Central memory CD4-positive, alpha-beta T cell (primary cell): Measurements from ENCODE around the gene SYNPO2.

Source experiments
- DNase-seq: peaks from one replicate; pipeline ENCODE4 v3.0.0; 2022

Gene SYNPO2

DNA sequence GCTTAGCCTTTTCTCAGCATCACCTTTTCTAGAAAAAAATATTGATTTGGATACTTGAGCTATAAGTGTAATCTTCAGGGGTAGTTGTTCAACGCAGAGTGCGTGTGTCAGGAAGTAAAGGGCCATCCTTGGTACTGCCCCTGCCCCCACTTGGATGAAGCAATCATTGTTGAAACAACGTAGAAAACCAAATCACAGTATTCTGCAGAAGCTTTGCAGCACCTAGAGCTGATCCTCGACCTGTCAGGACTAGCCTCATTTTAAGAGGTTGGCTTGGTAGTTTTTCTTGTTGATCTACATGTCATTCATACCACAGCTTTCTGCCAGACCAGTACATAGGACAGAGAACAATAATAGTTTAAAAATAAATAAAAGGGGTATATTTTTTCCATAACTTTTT is 181.6 kb downstream of the SYNPO2 start:
- no peak for DNase-seq

DNA sequence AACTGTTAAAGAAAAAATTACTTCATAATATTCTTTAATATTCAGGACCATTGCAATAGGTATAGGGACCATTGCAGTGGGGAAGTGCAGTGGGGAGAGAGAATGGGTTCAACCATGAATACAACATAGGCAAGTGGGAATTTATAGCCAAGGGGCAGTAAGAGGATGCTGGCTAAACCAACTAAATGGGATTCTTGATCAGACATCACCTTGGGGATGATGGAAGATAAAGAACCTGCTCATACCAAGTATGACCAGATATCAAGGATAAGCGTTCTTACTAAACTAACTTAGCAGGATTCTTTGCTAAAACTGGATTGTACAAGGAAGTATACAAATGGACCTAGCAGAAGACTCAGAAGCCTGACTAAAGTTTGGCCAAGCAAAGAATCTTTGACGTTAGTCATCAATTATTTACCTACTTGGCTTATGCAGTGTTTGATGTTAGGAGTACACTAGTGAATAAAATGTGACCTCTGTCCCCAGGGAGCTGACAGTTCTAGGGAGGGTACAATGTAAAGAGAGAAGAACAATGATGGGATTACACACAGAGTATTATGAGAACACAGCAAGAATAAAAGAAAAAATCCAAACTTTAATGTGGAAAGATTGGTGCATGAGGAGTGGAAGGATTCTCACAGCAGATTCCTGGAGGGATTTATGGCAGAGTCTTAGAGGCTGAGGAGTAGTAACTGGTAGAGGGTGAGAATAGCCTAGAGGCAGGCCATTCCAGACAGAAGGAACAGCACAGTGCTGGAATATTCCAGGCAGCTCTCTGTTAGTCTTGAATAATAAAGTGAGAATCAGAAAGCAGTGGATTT is 192.3 kb downstream of the SYNPO2 start:
- no peak for DNase-seq

DNA sequence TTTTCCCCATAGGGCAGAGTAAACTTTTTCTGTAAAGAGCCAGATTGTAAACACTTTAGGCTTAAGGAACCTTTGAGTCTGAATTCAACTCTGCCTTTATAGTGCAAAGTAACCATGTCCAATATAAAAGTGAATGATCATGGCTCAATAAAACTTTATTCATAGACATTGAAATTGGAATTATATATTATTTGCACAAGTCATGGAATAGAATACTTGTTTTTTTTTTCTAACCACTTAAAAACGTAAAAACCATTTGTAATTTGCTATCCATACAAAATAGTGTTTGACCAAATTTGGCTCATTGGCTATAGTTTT is 192.8 kb downstream of the SYNPO2 start:
- DNase-seq, result no peak

DNA sequence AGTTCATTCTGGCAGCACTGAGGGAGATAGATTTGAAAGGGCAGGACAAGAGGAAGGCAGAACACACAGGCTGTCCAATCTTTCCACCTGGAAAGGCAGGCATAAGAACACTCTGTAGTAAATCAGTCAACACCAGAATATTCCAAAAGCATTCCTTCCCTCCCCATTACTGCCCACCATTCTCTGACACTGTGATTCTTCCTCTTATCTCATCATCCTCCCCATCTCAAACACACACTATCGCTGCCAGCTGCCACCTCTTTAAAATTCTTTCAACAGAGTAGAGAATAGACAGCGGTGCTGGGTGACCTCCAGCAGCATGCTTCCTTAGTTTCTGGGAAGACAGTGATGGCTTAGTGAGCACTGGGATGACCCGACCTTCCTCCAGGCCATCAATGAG is 193.3 kb downstream of the SYNPO2 start:
- DNase-seq, result no peak

DNA sequence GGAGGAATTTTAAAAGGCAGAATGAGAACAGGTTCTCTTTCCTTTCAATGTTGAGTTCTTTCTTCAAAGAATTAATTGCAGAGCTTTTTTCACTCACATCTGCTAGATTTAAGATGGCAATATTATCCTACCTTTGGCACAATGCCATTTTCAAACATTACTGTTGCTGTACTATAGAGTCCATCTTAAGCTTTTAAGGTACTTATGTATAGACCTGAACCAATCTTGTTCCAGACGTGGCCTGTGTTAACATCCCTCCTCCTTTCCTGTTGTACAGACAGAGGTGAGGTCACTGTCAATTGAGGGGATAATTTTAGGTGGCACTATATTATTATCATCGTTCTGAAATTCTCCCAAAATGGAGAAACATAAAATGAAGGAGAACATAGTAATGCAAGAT is 194.0 kb downstream of the SYNPO2 start:
- no peak for DNase-seq

DNA sequence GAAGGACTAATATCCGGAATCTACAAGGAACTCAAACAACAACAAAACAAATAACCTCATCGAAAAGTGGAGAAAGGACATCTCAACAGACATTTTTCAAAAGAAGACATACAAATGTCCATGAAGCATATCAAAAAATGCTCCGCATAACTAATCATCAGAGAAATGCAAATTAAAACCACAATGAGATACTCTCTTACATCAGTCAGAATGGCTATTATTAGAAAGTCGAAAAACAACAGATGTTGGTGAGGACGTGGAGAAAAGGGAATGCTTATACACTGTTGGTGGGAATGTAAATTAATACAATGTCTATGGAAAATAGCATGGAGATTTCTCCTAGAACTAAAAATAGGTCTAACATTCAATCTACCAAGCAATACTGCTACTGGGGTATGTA is 195.9 kb downstream of the SYNPO2 start:
- no peak for DNase-seq

DNA sequence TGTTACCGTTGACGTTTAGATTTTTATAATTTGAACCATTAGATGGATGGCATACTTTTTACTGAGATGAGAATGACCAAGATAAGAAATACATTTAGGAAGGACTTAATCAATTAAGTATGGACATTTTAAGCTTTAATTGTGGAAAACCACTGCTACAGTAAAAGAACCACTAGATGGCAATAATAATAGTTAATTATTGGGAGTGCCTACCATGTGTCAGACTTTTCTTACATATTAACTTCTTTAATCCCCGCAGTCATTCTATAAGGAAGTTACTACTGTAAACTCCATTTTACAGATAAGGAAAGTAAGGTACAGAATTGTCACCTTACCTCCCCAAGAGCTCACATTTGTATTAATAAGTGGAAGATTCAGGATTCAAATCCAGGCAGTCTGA is 198.5 kb downstream of the SYNPO2 start:
- no peak for DNase-seq

DNA sequence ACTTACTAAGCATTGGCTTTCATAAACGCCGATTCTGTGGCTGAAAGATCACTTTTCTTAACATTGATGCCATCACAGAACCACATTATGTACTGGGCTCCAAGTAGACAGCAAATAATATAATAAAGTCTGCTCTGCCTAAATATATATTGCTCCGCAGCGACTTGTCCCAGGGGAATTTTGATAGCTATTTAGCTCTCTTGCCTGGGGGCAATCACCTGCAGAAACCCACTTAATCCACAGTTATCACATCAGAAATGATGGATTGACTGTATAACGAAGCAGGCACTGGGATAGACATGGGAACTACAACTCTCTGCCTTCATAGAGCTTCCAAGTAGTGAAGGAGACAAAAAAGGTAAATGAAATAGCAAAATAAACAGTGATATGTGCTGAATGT is 199.0 kb downstream of the SYNPO2 start:
- DNase-seq, result no peak

DNA sequence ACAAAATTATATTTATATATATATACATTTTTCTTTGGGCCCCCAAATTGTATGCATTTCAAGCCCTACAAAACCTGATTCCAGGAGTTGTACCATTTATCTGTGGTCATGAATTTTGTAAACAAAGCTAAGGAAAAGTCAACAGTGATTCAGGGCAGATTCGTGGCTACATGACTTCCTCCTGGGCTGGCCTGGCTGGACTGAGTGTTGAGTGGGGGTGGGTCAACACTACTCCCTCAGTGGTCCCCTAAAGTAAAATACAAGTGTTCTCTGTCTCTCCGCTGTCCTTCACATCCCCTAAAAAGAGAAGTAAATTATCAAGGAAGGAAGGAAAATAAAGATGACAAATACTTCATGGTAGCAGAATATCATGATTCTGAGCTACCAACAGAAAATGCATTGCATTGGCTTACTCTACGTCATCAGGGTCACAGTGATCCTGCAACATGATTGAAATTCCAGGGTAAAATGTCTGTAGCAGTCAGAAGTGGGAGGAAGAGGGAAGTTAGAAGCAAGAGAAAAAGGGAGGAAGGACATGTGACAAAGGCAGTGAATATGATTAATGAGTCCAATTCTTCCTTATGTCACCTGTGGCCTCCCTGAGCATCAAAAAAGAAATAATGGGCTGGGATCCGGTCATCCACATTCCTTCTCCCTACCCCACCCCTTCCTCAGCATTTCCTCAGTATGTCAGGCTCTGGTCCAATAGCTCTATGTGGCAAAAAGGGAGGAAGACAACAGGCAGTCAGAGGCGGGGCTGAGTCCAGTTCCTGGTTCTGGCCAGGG is 204.6 kb downstream of the SYNPO2 start:
- DNase-seq, result no peak

DNA sequence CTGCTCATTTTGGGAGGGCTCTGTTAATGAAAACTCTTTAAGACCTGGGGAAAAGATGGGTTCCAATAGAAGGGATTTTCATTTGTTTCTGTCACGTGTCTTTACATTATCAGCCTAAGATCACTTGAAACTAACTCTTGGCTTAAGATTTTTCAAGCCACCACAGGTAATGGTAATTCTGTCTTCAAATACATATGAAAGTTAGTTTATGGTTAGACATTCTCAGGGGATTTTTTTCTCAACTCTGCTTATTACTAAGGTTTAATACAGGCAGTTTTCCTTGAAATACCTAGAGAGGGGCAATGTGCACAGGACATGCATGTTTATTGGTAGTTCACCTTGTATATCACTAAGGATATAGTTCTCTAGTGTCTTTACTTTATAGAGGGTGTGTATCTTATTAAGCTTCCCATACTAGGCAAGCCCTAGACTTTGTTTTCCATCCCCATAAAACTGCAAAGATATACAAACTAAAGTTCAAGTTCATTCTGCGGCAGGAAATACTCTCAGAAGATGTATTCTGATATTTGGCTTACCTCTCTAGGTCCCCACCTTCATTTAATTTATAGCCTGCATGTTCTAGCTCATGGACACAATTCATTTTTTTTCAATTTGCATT is 208.7 kb downstream of the SYNPO2 start:
- DNase-seq, result no peak

DNA sequence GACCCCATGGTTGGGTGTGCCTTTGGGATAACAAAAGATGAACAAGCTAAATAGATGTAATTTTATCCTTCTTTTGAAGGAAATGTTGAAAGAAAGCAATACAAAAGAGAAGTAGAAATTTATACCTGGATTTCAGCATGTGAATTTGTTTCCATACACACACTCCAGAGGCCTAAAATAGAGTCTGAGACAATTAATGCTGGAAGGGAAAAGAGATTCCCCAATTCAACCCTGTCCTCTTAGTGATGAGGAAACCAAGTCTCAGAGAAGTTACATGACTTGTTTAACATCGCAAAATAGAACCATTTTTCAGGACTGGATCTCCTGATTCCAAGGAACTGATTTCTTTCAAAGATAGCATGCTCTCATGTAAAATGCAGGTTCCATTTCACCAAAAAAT is 209.7 kb downstream of the SYNPO2 start:
- DNase-seq, result no peak

DNA sequence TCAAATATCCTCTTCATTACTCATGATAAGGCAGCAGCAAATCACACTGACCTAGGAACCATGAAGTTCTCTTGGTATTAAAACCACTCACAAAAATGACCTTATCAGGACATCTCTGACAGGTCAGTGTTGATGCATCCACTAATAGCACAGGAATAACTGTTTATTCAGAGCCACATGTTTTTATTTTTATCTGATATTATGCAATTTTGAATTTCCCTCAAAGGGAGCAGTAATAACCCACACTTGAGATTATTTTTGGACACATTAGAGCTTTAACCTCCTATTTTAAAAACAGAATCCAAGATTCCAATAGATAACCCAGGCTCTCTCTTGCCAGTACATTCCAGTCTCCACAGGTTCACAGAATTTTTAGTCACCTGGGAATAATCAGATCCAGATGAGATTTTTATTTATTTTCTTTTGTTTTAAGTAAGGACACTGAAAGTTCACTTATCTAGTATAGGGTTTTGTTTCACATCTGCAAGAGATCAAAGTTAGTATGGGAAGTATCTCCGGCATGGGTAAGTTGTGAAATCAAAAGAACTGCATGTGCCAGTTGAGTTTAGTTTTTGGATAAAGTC is 210.7 kb downstream of the SYNPO2 start:
- no peak for DNase-seq

DNA sequence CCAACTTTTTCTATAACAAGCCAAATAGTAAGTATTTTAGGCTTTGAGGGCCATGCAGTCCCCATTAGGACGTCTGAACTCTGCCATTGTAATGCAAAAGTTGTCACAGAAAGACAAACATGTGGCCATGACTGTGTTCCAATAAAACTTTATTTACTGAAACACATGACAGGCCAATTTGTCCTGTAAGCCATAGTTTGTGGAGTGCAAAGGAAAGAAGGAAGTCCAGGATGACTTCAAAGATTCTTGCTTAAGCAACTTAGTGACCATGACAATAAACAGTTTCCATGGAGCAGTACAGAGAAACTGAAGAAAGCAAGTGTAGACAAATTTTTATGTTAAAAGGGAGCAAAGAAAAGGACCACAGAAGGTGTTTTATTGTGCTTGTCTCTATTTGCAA is 212.0 kb downstream of the SYNPO2 start:
- no peak for DNase-seq

DNA sequence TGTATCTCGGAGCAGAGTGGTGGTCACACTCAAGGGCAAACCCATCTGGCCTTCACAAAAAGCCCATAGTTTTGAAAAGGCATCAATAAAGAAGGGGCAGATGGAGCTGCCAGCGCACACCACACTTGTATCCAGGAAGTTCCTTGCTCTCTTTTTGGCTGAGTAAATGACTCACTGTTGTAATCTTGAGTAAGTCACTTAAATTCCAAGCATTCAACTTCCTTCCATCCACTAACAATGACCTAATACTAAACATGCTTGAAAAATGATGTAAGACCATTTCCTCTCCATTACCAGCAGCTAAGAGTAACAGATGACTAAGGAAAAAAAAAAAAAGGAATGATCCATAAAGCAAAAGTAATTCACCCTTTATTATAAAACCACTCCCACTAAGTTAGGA is 214.6 kb downstream of the SYNPO2 start:
- no peak for DNase-seq

DNA sequence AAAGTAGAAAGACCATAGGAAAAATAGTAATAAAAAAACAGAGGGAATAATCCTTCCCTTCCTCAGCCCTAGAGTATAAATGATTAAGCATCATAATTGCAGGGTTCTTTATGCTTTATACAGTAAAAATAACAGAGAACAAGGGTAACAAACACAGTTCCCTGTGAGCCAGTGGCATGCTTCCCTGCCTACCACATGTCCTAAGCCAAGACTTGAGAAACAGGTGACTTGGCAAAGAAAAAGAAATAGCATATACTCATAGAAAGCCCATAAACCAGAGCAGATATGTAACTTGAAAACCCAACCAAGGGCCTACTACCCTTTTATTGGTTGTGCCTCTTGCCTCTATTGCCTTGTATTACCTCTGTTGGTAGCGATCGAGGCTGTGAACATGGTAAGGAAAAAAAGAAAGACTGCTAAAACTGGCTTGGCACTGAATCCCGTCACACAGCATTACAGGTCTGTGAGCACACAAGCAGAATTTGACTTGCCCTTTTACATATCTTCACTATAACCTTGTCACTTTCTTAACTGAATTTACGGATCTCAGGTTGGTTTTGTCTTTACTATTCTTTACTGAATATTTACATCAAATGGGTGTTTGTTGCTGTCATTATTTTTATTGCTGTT is 216.1 kb downstream of the SYNPO2 start:
- DNase-seq, result no peak

DNA sequence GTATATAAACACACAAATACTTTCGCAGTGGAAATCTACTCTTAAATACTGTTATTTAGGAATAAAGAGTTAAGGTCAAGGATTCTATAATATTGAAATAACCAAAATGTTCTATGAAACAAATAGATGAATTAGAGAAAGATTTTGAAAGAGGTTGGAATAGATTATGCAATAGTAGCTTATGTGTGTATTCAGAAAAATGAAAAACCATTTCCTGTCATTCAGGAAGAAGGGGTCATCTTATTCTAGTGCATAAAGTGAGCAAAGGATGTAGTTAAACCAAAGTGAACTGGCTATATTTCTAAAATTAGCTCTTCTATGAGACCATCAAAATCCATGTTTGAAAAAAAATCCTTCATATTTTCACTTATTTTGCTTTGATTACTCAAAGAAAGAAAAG is 217.0 kb downstream of the SYNPO2 start:
- no peak for DNase-seq

DNA sequence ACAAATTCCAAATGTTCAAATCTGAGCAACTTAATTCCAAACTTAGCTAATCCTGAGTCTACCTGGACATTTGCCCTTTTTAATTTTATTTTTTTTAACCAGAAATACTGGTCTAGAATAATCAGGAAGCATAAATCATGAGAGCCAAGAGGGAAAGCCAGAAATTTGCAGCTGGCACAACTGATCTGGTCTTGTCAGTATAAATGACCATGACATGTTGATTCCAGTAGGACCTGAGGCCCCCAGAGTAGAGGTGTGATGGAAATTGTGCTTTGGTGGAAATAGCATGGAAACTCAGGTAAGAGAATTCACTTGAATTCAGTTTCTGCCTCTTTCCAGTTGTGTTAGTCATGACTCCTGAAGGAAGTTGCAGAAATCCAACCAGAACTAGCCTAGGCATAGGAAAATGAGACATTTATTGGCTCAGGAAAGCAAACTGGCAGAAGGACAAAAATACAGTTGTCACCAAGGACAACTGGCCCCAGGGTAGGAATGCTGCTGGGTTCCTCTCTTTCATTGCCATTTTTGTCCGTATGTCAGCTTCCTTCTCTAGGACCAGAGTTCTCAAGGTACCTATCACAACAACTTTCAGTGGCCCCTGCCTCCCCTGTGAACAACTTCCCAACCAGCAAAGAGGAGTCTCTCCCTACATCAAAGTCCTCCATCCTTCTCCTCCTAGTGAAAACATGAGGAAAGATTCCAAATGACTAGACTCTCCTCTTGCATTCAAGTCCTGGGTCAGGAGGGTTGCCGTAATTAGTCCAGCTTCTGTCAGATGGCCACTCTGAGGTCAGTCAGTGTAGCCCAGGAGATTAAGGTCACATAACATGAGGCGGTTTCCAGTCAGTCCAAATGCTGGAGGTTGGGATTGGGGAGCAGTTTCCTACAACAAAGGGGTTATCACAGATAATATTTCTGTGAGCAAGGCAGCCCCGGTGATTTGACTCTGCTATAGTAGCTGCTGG is 217.7 kb downstream of the SYNPO2 start:
- DNase-seq, result no peak

DNA sequence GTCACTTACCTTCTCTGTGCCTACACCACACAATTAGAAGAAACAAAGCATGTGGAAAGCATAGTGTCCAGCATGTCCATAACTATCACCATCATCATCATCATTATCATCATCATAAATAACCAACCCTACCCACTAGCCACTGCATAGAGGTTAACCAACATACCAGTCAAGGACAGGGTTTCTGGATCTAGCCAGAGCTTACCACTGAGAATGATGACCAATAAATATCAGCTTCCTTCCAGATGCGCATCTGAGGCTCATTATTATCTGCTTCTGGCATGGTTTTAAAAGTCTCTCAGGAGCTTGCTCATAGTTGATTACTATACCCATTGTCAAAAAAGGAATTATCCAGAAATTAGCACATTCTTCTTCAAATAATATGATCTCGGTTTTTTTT is 221.5 kb downstream of the SYNPO2 start:
- DNase-seq, result no peak
